ENCODE results near the gene SCFD2.
"Not testable (repeated sequence)": the region's sequence is repeated elsewhere in the genome, so short reads cannot be mapped to it uniquely, and the experiment has no call there.

SCFD2 gene

DNA sequence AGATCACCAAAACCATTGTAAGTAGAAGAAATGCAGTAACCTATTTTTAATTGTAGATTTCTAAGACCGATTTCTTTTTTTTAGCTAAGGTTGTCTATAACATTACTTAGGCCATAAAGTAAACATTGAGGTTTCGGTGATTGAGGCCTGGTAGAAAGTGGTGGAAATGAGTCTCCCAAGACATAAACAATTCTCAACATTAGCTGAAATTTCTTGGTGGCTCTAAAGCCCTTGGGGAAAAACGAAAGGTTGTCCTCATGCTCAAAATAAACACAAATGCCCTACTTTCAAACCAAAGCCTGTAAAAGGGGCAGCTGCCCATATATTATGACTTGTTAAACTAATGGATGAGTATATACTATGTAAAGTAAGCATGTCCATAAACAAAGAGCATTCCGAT lies 98.8 kb downstream of the SCFD2 start:
- DNase-seq (ENCODE audit: low read depth in 4 of 4, low spot score in 1 of 4): no peak

DNA sequence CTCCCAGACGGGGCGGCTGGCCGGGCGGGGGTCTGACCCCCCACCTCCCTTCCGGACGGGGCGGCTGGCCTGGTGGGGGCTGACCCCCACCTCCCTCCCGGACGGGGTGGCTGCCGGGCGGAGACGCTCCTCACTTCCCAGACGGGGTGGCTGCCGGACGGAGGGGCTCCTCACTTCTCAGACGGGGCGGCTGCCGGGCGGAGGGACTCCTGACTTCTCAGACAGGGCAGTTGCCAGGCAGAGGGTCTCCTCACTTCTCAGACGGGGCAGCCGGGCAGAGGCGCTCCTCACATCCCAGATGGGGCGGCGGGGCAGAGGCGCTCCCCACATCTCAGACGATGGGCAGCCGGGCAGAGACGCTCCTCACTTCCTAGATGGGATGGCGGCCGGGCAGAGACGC lies 109.9 kb downstream of the SCFD2 start:
- DNase-seq (ENCODE audit: low read depth in 4 of 4, low spot score in 1 of 4): not testable (repeated sequence)

DNA sequence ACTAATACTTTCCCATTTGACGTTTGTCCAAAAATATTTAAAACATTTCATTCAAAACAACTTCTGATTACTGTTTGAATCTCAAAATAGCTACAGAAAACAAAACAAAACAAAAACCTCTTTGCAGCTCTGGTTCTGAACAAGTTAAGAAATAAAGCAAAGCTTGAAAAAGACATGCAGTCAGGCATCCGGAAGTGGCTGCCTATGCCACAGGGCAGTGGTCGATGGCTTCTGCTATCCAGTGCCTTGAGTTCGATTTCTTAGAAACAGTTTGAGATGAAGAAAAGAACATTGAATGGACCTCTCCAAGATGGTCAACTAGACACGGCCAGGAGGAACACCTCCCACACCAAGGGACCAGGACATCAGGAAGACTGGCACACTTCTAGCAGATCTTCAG lies 125.3 kb downstream of the SCFD2 start:
- DNase-seq (ENCODE audit: low read depth in 4 of 4, low spot score in 1 of 4): no peak

DNA sequence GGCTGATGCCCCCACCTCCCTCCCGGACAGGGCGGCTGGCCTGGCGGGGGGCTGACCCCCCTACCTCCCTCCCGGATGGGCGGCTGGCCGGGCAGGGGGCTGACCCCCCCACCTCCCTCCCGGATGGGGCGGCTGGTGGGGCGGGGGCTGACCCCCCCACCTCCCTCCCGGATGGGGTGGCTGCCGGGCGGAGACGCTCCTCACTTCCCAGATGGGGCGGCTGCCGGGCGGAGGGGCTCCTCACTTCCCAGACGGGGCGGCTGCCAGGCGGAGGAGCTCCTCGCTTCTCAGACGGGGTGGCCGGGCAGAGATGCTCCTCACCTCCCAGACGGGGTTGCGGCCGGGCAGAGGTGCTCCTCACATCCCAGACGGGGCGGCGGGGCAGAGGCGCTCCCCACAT lies 127.5 kb downstream of the SCFD2 start:
- not testable (repeated sequence) for DNase-seq (ENCODE audit: low read depth in 4 of 4, low spot score in 1 of 4)

DNA sequence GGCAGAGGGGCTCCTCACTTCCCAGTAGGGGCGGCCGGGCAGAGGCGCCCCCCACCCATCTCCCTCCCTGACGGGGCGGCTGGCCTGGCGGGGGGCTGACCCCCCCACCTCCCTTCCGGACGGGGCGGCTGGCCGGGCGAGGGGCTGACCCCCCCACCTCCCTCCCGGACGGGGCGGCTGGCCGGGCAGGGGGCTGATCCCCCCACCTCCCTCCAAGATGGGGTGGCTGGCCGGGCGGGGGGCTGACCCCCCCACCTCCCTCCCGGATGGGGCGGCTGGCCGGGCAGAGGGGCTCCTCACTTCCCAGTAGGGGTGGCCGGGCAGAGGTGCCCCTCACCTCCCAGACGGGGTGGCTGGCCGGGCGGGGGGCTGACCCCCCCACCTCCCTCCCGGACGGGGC lies 128.1 kb downstream of the SCFD2 start:
- DNase-seq (ENCODE audit: low read depth in 4 of 4, low spot score in 1 of 4): not testable (repeated sequence)

DNA sequence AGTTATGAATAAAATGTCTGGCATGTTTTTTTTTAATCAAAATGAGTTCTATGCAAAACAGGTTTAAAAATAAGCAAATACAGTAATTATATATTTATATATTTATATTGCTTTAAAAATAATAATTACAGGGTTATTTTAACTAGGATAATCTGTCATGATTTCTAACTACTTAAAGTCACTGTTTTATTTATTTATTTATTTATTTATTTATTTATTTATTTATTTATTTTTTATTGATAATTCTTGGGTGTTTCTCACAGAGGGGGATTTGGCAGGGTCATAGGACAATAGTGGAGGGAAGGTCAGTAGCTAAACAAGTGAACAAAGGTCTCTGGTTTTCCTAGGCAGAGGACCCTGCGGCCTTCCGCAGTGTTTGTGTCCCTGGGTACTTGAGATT lies 129.2 kb downstream of the SCFD2 start:
- DNase-seq (ENCODE audit: low read depth in 4 of 4, low spot score in 1 of 4): not testable (repeated sequence)

DNA sequence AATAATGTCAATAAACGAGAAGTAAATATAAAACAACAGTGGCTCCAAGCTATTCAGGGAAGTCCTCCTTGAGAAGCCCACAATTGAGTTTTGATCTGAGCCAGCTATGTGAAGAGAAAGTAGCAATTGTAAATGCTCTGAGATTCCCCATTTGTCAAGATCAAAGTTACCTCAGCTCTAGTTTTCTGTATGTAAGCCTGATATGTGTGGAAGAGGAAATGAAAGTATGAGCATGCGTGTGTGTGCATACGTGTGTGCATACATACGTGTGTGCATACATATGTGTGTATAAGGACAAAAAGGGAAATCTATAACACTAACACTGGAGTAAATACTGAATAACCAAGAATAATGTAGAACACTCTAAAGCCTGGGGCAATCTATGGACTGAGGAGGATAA lies 130.3 kb downstream of the SCFD2 start:
- DNase-seq (ENCODE audit: low read depth in 4 of 4, low spot score in 1 of 4): no peak

DNA sequence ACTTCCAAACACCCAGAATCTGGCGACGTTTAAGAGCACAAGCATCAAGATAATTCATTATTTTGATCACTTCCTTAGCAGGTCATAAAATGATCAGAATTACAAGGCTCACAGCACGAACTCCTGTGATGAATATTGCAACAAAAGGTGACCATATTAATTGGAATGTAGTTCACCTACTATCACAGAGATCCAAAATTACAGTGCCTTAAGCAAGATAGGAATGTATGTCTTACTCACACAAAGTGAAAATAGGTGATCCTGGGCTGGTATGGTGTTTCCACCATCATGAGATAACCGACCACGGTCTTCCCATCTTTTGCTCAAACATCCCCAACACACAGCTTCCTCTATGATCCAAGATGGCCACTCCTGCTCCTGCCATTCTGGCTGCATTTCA lies 131.2 kb downstream of the SCFD2 start:
- DNase-seq (ENCODE audit: low read depth in 4 of 4, low spot score in 1 of 4): no peak

DNA sequence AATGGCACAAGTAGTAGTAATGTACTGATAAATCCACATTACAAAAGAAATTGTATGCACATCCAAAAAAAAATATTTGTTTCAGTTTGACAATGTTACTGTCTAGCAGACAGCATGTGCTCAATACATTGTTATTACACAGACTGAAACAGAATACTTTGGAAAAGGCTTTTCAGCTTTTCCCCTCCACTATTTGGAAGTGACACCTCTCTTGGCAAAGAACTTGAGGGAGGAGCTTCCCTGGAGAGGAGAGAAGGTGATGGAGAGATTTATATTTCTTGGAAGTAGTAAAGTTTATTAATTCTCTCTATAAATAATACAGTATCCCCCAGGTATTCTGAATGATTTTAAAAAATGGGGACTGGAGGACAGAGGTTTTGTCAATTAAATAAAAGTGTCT lies 131.8 kb downstream of the SCFD2 start:
- DNase-seq (ENCODE audit: low read depth in 4 of 4, low spot score in 1 of 4): no peak

DNA sequence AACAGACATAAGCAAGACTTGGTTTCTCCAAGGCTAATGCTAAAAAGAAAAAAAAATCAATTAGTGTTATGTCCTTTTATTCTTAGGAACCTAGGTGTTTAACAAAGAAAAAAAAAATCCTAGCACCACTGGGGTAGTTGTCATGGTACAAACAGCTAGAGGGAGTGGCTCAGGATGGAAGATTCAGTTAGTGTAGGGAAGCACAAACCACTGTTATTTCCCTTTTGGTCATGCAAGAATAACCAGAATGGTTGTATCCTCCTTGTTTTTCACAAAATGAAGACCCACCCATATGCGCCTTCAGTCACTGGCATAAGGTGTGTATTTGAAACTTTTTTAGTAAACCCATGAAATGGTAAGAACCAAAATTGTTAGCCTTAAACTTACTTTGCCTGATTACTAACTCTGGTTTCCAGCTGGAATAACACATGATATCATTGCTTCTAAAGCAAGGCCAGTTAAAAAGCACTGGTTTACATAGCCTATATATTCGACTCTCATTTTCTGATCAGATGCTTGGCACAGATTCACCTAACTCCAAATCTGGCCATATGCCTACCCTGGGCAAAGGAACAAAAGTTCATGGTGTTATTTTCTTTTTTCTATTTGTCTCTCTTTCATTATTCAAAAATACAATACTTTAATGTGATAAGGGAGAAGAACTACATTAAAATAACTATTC lies 132.6 kb downstream of the SCFD2 start:
- DNase-seq (ENCODE audit: low read depth in 4 of 4, low spot score in 1 of 4): no peak

DNA sequence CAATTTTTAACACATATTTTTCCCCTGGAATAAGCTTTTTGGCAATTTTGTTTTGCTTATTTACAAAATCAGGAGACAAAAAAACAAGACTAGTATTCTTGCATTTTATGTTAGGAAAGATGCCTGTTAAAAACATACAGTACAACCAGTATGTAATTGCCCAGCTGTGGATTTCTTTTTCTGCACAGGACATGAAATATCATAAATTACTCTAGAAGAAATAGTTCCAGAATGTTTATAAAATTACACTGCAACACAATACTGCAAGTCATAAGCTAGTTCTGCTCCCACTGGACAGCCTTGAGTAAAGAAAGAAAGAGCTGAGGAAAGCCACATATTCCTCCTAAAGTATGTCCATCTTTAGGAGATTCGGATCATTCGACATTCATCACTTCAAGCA lies 133.5 kb downstream of the SCFD2 start:
- DNase-seq (ENCODE audit: low read depth in 4 of 4, low spot score in 1 of 4): no peak

DNA sequence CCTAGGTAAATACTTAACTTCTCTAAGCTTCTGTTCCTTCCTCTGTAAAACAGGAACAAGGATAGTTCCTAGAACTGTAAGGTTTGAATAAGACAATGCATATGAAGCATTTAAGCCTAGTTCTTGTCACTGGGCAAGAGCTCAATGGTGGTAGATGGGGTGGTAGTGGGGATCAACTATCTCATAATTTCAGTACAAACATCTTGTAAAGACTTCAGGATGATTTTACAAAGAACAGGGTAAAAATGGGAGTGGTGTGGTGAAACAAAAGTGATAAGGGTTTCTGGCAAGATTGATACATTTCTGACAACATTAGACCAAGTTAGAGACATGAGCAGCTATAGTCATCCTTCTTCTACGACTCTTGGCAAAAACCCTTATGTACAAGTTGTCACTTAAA lies 137.8 kb downstream of the SCFD2 start:
- no peak for DNase-seq (ENCODE audit: low read depth in 4 of 4, low spot score in 1 of 4)

DNA sequence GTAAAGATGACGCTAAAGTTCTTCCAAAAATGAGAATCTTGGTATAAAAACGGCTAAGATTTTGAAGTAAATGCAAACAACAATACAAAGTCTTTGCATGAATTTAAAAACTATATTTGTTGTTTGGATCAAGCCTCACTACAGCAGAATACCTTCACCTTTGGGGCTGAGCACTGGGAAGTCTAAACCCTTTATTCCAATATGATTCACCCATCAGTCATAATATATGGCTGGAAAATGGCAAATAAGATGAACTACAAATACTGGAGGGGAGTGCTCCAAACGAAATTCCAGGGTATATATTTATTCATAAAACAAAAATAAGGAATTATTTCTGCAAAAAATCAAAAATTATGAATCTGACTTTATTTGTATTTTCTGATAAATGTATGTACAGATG lies 138.4 kb downstream of the SCFD2 start:
- no peak for DNase-seq (ENCODE audit: low read depth in 4 of 4, low spot score in 1 of 4)

DNA sequence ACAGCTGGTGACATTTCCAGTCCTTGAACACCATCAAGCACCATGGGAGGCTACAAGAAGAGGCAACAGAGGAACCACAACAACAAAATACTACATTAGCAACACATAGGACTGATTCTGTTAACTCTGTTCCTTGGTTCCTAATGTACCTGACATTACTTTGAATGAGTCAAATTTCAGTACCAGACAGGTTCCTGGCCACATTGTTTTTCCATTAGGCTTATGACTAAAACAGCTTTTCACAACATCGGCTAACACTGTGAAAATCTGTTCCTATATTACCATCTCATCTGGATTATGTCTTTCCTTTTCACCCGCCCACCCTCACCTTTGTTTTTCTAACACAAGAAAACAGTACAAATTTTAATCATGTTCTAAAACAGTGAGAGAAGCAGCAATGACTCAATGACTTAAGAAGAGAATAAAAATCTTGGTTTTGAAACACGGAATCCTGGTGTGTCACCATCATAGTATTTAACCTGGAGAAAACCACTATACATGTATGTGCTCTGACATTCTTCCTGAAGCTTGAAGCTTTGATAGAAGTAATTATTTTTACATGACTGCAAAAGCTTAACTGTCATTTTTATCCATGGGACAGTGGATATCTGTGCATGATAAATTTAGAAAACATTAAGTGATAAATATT lies 143.9 kb downstream of the SCFD2 start:
- DNase-seq (ENCODE audit: low read depth in 4 of 4, low spot score in 1 of 4): no peak

DNA sequence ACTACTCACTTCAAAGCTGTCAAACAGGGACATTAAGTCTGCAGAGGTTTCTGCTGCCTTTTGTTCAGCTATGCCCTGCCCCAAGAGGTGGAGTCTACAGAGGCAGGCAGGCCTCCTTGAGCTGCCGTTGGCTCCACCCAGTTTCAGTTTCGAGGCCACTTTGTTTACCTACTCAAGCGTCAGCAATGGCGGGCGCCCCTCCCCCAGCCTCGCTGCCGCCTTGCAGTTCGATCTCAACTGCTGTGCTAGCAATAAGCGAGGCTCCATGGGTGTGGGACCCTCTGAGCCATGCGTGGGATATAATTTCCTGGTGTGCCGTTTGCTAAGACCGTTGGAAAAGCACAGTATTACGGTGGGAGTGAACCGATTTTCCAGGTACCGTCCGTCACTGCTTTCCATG lies 146.7 kb downstream of the SCFD2 start:
- DNase-seq (ENCODE audit: low read depth in 4 of 4, low spot score in 1 of 4): not testable (repeated sequence)

DNA sequence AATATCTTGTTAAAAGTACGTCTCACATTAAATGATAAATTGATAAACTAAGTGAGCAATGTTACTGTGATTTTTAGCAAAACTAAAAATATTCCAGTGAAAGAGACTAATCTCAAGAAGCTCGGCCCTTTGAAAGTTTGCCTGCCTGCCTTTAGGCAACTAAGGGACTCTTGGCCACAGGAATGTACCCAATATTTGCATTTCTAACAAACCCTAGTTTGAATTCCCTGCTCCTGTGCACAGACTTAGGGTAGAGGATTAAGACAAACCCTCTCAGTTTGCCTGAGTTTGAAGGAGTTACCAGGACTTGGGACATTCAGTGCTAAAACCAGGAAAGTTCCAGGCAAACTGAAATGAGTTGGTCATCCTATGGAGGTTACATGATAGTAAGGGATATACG lies 157.1 kb downstream of the SCFD2 start:
- no peak for DNase-seq (ENCODE audit: low read depth in 4 of 4, low spot score in 1 of 4)

DNA sequence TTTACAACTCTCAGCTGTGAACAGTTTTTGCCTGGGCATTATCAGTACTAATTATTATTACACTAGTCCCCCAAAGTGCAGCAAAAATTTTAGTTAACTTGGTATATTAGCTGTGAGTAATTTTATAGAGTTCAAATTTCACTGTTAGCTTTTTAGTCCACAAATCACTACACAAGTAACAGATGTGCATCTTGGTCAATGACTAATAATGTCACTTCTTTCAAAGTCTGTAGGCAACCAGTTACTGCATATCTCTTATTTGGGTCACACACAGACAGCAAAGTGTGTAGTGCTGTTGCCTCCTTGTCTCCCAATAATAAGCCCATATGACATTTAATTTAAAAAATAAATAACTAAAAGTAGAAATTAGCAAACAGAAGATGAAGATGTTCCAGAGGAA lies 159.9 kb downstream of the SCFD2 start:
- no peak for DNase-seq (ENCODE audit: low read depth in 4 of 4, low spot score in 1 of 4)

DNA sequence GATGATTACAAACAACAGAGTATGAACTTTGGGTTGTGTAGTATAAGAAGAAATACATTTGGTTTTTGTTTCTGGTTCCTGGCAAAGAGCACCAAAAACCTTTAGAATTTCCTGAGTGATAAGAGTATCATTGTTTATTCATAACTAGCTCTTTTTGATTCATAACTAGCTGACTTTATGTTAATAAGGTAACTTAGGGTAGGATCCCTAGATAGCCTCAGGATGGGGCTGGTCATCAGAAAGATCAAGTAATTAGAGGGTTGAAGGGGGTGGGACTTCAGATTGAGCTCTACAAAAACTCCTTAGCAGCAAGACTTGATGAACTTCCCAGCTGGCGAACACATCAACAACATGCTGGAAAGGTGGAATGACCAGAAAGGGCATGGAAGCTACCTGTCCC lies 166.5 kb downstream of the SCFD2 start:
- DNase-seq (ENCODE audit: low read depth in 4 of 4, low spot score in 1 of 4): no peak

DNA sequence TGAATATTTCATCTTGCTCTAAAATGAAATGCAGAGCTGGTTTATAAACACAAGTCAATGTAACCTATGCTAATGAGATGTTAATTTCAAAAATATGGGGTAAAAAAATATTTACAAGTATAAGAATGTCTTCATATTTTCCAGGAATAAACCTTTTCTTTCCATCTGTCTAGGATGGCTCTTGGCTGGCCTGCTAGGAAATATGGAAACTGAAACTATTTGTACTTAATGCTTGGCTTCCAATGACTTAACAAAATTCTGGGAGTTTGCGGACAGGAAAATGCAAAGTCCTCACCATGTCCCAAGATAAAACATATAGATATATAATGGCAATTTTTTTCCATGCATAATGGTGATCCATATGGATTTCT lies 168.1 kb downstream of the SCFD2 start:
- DNase-seq (ENCODE audit: low read depth in 4 of 4, low spot score in 1 of 4): no peak

DNA sequence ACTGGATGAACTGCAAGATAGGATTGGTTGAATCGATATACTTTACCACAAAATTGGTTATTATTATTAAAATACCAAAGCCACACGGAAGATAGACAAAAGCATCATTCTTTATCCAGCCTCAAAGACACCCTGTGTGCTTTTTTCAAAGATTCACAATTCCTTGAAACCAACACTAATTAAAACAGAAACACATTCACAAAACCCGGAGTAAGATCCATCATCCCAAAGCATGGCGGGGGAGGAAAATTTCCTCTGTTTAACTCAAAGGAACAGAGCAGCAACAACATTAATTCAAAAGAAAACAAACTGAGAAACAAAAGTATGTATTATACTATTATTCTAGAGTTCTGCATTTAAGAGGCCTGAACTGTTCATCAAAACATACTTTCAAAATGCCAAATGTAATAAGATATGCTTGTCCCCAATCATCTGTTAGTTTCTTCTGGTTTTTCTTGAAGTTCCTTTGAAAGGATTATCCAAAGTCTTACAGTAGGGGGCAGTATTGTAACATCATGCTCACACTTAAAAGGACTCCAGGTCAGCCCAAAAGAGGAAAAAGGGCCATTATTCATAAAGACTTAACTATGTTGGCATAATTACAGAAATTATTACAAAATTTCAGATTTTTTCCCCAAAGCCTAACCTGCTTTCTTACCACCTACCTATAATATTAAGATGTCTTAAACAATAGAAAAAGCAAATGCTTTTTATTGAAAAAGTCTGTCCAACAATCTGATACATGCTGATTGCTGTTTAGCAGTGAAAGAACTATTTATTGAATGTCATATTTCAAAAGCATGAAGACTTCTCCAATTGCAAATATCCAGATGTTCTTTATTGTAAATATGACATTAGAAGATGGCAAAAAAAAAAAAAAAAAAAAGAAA lies 168.7 kb downstream of the SCFD2 start:
- no peak for DNase-seq (ENCODE audit: low read depth in 4 of 4, low spot score in 1 of 4)

DNA sequence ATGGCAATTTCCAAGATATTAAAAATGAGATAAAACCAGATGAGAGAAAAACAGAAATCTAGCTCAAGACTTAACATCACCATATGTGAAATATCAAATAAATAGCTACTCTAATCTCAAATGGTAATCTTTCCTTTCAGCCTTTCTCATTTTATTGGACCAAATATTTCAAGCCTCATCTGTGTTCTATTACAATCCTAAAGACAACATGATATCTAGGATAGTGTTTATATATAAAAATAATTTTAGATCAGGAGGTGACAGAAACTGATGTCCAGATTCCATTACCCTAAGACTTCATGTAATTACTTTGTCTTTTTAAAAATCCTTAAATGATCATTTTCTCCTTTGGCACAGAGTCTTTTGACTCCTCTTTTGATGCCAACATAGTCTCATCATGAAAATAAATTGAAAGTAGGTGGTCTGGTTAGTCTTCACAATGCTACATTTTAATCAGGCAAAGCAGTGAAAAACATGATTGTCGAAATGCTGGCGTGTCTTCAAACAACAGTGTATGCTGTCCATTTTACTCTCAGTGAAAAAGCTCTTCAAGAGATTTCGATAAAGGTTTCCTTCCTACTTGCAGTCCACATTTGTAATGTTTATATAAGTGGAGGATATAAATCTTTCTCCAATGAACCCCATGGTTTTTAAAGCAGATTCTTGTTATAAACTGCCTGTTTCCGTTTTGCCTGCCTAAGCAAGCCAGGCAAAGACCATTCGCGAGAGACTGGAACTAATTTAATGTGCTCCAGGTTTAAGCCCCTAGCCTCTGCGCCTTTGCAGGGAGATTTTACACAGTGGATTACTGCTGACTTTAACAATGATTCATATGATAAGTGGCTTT lies 169.8 kb downstream of the SCFD2 start:
- no peak for DNase-seq (ENCODE audit: low read depth in 4 of 4, low spot score in 1 of 4)

Data from stimulated activated CD4-positive, alpha-beta T cell treated with anti-CD3 and anti-CD28 coated beads, Interleukin-1b, Interleukin-23, amount 100 ng/mL, for 24 hours (primary cell).